ENCODE data around the gene GLG1.

Gene GLG1

GRCh38 chr16:74625500-74626350, 18.8 kb upstream of the GLG1 start:
- peaks cover 37% of the 10 kb centered on the region for H3K36me3 ChIP-seq (ENCODE audit: insufficient read depth, low read length)
- H3K4me1 ChIP-seq (ENCODE audit: insufficient read depth, low read length): 0 out of 2 replicates have a peak, but pooled peaks cover 5% of the 10 kb centered on the region
- no peak overlapping the region for H3K9ac ChIP-seq (ENCODE audit: low read depth, low read length)
- H3K9me3 ChIP-seq (ENCODE audit: control insufficient read depth, insufficient read depth, low read length): no peaks in the 10 kb centered on the region

- no peaks in the 10 kb centered on the region for H3K9me3 ChIP-seq (ENCODE audit: control insufficient read depth, insufficient read depth, low read length)
- 0 out of 2 replicates have a peak, but pooled peaks cover 5% of the 10 kb centered on the region for H3K4me1 ChIP-seq (ENCODE audit: insufficient read depth, low read length)
- no peak overlapping the region for H3K9ac ChIP-seq (ENCODE audit: low read depth, low read length)
- peaks cover 23% of the 10 kb centered on the region for H3K36me3 ChIP-seq (ENCODE audit: insufficient read depth, low read length)
Measured at GRCh38 chr16:74623839-74624235, 16.9 kb upstream of the GLG1 start.

- H3K9me3 ChIP-seq (ENCODE audit: control insufficient read depth, insufficient read depth, low read length): no peaks in the 10 kb centered on the region
- 0 out of 2 replicates have a peak, but pooled peaks cover 5% of the 10 kb centered on the region for H3K4me1 ChIP-seq (ENCODE audit: insufficient read depth, low read length)
- H3K9ac ChIP-seq (ENCODE audit: low read depth, low read length): no peak overlapping the region
- H3K36me3 ChIP-seq (ENCODE audit: insufficient read depth, low read length): peaks cover 20% of the 10 kb centered on the region
Measured at GRCh38 chr16:74623214-74623838, 16.4 kb upstream of the GLG1 start.

GRCh38 chr16:74622005-74622404, 15.1 kb upstream of the GLG1 start:
- peaks cover 16% of the 10 kb centered on the region for H3K36me3 ChIP-seq (ENCODE audit: insufficient read depth, low read length)
- H3K9me3 ChIP-seq (ENCODE audit: control insufficient read depth, insufficient read depth, low read length): no peaks in the 10 kb centered on the region
- H3K4me1 ChIP-seq (ENCODE audit: insufficient read depth, low read length): 0 out of 2 replicates have a peak, but pooled peaks cover 5% of the 10 kb centered on the region
- no peak overlapping the region for H3K9ac ChIP-seq (ENCODE audit: low read depth, low read length)

- H3K36me3 ChIP-seq (ENCODE audit: insufficient read depth, low read length): peaks cover 6% of the 10 kb centered on the region
- no peak overlapping the region for H3K9ac ChIP-seq (ENCODE audit: low read depth, low read length)
- H3K9me3 ChIP-seq (ENCODE audit: control insufficient read depth, insufficient read depth, low read length): no peaks in the 10 kb centered on the region
- H3K4me1 ChIP-seq (ENCODE audit: insufficient read depth, low read length): 0 out of 2 replicates have a peak, but pooled peaks cover 2% of the 10 kb centered on the region
Measured at GRCh38 chr16:74617206-74617788, 10.4 kb upstream of the GLG1 start.

GRCh38 chr16:74611721-74612120, 4.8 kb upstream of the GLG1 start:
- H3K9ac ChIP-seq (ENCODE audit: low read depth, low read length): no peak overlapping the region
- peaks cover 5% of the 10 kb centered on the region; the same call in 1 of the 2 replicates for H3K4me1 ChIP-seq (ENCODE audit: insufficient read depth, low read length)
- H3K9me3 ChIP-seq (ENCODE audit: control insufficient read depth, insufficient read depth, low read length): no peaks in the 10 kb centered on the region
- peaks cover 6% of the 10 kb centered on the region for H3K36me3 ChIP-seq (ENCODE audit: insufficient read depth, low read length)

GRCh38 chr16:74608944-74609343, 2.0 kb upstream of the GLG1 start:
- no peak overlapping the region for H3K9ac ChIP-seq (ENCODE audit: low read depth, low read length)
- H3K36me3 ChIP-seq (ENCODE audit: insufficient read depth, low read length): peaks cover 4% of the 10 kb centered on the region; the same call in 1 of the 2 replicates
- peaks cover 10% of the 10 kb centered on the region; the same call in 1 of the 2 replicates for H3K4me1 ChIP-seq (ENCODE audit: insufficient read depth, low read length)
- no peaks in the 10 kb centered on the region for H3K9me3 ChIP-seq (ENCODE audit: control insufficient read depth, insufficient read depth, low read length)

- Histone ChIP-seq H3K9me3 (ENCODE audit: control insufficient read depth, insufficient read depth, low read length) (no peaks in the 10 kb centered on the region), H3K9ac (ENCODE audit: low read depth, low read length) (no peak overlapping the region), H3K36me3 (ENCODE audit: insufficient read depth, low read length) (peaks cover under 1% of the 10 kb centered on the region; the same call in 1 of the 2 replicates), H3K4me1 (ENCODE audit: insufficient read depth, low read length) (peaks cover 10% of the 10 kb centered on the region; the same call in 1 of the 2 replicates)
Measured at GRCh38 chr16:74608381-74608780, 1.5 kb upstream of the GLG1 start.

GRCh38 chr16:74607962-74608356, 1.0 kb upstream of the GLG1 start:
- no peaks in the 10 kb centered on the region for H3K36me3 ChIP-seq (ENCODE audit: insufficient read depth, low read length)
- peak overlapping the region; percentile 92; the same call in 1 of the 2 replicates for H3K9ac ChIP-seq (ENCODE audit: low read depth, low read length)
- H3K4me1 ChIP-seq (ENCODE audit: insufficient read depth, low read length): peaks cover 10% of the 10 kb centered on the region; the same call in 1 of the 2 replicates
- H3K9me3 ChIP-seq (ENCODE audit: control insufficient read depth, insufficient read depth, low read length): no peaks in the 10 kb centered on the region

GRCh38 chr16:74607310-74607961, 522 bp upstream of the GLG1 start:
- H3K36me3 ChIP-seq (ENCODE audit: insufficient read depth, low read length): no peaks in the 10 kb centered on the region
- H3K4me1 ChIP-seq (ENCODE audit: insufficient read depth, low read length): peaks cover 10% of the 10 kb centered on the region; the same call in 1 of the 2 replicates
- H3K9ac ChIP-seq (ENCODE audit: low read depth, low read length): peak overlapping the region; percentile 92
- no peaks in the 10 kb centered on the region for H3K9me3 ChIP-seq (ENCODE audit: control insufficient read depth, insufficient read depth, low read length)

- Histone ChIP-seq H3K36me3 (ENCODE audit: insufficient read depth, low read length) (no peaks in the 10 kb centered on the region), H3K9ac (ENCODE audit: low read depth, low read length) (peak overlapping the region; percentile 92), H3K4me1 (ENCODE audit: insufficient read depth, low read length) (peaks cover 10% of the 10 kb centered on the region; the same call in 1 of the 2 replicates), H3K9me3 (ENCODE audit: control insufficient read depth, insufficient read depth, low read length) (no peaks in the 10 kb centered on the region)
Measured at GRCh38 chr16:74605746-74606520, 981 bp downstream of the GLG1 start.

GRCh38 chr16:74605332-74605731, 1.6 kb downstream of the GLG1 start:
- no peaks in the 10 kb centered on the region for H3K36me3 ChIP-seq (ENCODE audit: insufficient read depth, low read length)
- peak overlapping the region; percentile 92; the same call in 1 of the 2 replicates for H3K9ac ChIP-seq (ENCODE audit: low read depth, low read length)
- H3K9me3 ChIP-seq (ENCODE audit: control insufficient read depth, insufficient read depth, low read length): no peaks in the 10 kb centered on the region
- peaks cover 10% of the 10 kb centered on the region; the same call in 1 of the 2 replicates for H3K4me1 ChIP-seq (ENCODE audit: insufficient read depth, low read length)

GRCh38 chr16:74603848-74604247, 3.1 kb downstream of the GLG1 start:
- H3K9me3 ChIP-seq (ENCODE audit: control insufficient read depth, insufficient read depth, low read length): no peaks in the 10 kb centered on the region
- H3K9ac ChIP-seq (ENCODE audit: low read depth, low read length): no peak overlapping the region
- no peaks in the 10 kb centered on the region for H3K36me3 ChIP-seq (ENCODE audit: insufficient read depth, low read length)
- H3K4me1 ChIP-seq (ENCODE audit: insufficient read depth, low read length): peaks cover 10% of the 10 kb centered on the region; the same call in 1 of the 2 replicates
